Measurements from ENCODE around the gene STAT4.

Gene STAT4

GRCh38 chr2:191171286-191171685, 20.5 kb upstream of the STAT4 start:
- H3K9me3 ChIP-seq (replicated peaks; ENCODE audit: insufficient read depth, low read length), result no peaks in the 10 kb centered on the region
- TF ChIP-seq, protein P1, sequence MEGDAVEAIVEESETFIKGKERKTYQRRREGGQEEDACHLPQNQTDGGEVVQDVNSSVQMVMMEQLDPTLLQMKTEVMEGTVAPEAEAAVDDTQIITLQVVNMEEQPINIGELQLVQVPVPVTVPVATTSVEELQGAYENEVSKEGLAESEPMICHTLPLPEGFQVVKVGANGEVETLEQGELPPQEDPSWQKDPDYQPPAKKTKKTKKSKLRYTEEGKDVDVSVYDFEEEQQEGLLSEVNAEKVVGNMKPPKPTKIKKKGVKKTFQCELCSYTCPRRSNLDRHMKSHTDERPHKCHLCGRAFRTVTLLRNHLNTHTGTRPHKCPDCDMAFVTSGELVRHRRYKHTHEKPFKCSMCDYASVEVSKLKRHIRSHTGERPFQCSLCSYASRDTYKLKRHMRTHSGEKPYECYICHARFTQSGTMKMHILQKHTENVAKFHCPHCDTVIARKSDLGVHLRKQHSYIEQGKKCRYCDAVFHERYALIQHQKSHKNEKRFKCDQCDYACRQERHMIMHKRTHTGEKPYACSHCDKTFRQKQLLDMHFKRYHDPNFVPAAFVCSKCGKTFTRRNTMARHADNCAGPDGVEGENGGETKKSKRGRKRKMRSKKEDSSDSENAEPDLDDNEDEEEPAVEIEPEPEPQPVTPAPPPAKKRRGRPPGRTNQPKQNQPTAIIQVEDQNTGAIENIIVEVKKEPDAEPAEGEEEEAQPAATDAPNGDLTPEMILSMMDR (IDR thresholded peaks at IDR 0.05; ENCODE audit: low read length), result no peak
- TF ChIP-seq EZH2phosphoT487 (IDR thresholded peaks at IDR 0.05; ENCODE audit: low read length), result no peak
- TF ChIP-seq EZH2 (optimal IDR thresholded peaks at IDR 0.05; ENCODE audit: low read depth, low read length), result no peak
- H3K27ac ChIP-seq (ENCODE audit: low read length), result no peak overlapping the region
- no peak overlapping the region for H3K4me3 ChIP-seq (ENCODE audit: low read length)
- H3K9ac ChIP-seq (ENCODE audit: low read length), result no peak overlapping the region
- H2AFZ ChIP-seq (ENCODE audit: low read length), result no peak overlapping the region
- no peaks in the 10 kb centered on the region for H3K79me2 ChIP-seq (ENCODE audit: low read length)
- no peak for DNase-seq
- H4K20me1 ChIP-seq (ENCODE audit: insufficient read depth, low read length), result no peaks in the 10 kb centered on the region
- H3K9me2 ChIP-seq (replicated peaks; ENCODE audit: insufficient read depth, low read length), result no peaks in the 10 kb centered on the region
- H3F3A ChIP-seq (ENCODE audit: insufficient read depth, low read length), result no peaks in the 10 kb centered on the region
- no peaks in the 10 kb centered on the region for H3K27me3 ChIP-seq (replicated peaks; ENCODE audit: insufficient read depth, low read length)
- 0 out of 2 replicates have a peak, but pooled peaks cover 4% of the 10 kb centered on the region for H3K4me1 ChIP-seq (ENCODE audit: low read length)
- no peaks in the 10 kb centered on the region for H3K36me3 ChIP-seq (replicated peaks; ENCODE audit: insufficient read depth, low read length)
- H3K4me2 ChIP-seq (ENCODE audit: low read depth, low read length), result no peak overlapping the region

DNA sequence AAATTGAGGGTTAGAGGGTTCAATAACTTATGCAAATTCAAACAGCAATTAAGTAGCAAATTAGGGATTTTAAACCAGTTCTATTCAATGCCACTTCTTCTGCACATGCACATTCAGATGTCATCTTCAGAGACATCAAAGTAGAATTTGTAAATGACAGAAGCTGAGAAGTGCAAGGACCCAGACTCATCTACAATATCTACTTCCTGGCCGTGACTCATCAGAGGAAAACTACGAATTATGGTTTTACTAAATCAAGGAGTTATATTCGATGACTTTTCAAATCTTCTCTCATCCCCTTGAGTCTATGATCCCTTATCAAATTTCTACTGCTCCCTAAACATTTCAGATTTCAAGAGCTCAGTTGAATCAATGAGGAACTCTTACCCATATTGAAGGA, 20.0 kb upstream of the STAT4 start:
- no peak overlapping the region for H2AFZ ChIP-seq (ENCODE audit: low read length)
- no peaks in the 10 kb centered on the region for H3K79me2 ChIP-seq (ENCODE audit: low read length)
- no peaks in the 10 kb centered on the region for H3K9me2 ChIP-seq (replicated peaks; ENCODE audit: insufficient read depth, low read length)
- H3K36me3 ChIP-seq (replicated peaks; ENCODE audit: insufficient read depth, low read length), result no peaks in the 10 kb centered on the region
- H3K9ac ChIP-seq (ENCODE audit: low read length), result no peak overlapping the region
- H3K4me2 ChIP-seq (ENCODE audit: low read depth, low read length), result no peak overlapping the region
- DNase-seq, result no peak
- H3K27ac ChIP-seq (ENCODE audit: low read length), result no peak overlapping the region
- no peaks in the 10 kb centered on the region for H3F3A ChIP-seq (ENCODE audit: insufficient read depth, low read length)
- H4K20me1 ChIP-seq (ENCODE audit: insufficient read depth, low read length), result no peaks in the 10 kb centered on the region
- H3K9me3 ChIP-seq (replicated peaks; ENCODE audit: insufficient read depth, low read length), result no peaks in the 10 kb centered on the region
- TF ChIP-seq EZH2phosphoT487 (IDR thresholded peaks at IDR 0.05; ENCODE audit: low read length) (no peak), EZH2 (optimal IDR thresholded peaks at IDR 0.05; ENCODE audit: low read depth, low read length) (no peak)
- TF ChIP-seq, protein P1 (IDR thresholded peaks at IDR 0.05; ENCODE audit: low read length), result no peak
- H3K4me3 ChIP-seq (ENCODE audit: low read length), result no peak overlapping the region
- H3K4me1 ChIP-seq (ENCODE audit: low read length), result 0 out of 2 replicates have a peak, but pooled peaks cover under 1% of the 10 kb centered on the region
- H3K27me3 ChIP-seq (replicated peaks; ENCODE audit: insufficient read depth, low read length), result no peaks in the 10 kb centered on the region

DNA sequence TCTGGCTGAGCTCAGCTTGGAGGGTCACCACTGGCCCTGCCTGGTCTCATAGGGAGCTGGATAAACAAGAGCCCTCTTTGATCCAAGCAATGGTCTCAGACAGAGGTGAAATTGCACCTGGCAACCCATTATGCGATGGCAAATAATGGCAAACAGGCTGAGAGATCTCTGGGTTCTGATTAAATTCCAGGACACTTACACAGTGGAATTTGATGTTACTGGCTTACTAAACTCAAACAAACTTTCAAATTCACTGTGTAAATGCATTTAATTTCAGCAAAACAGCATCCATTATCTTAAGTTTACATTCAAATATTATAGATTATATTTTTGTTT, 19.5 kb upstream of the STAT4 start:
- TF ChIP-seq, protein P1 (IDR thresholded peaks at IDR 0.05; ENCODE audit: low read length), result no peak
- TF ChIP-seq EZH2 (optimal IDR thresholded peaks at IDR 0.05; ENCODE audit: low read depth, low read length), result no peak
- no peak for TF ChIP-seq EZH2phosphoT487 (IDR thresholded peaks at IDR 0.05; ENCODE audit: low read length)

More for the DNA sequence above, 19.5 kb upstream of the STAT4 start:
- no peaks in the 10 kb centered on the region for H3K79me2 ChIP-seq (ENCODE audit: low read length)
- H3K9ac ChIP-seq (ENCODE audit: low read length), result no peak overlapping the region
- H3K27ac ChIP-seq (ENCODE audit: low read length), result no peak overlapping the region
- H3K4me3 ChIP-seq (ENCODE audit: low read length), result no peak overlapping the region
- H3K27me3 ChIP-seq (replicated peaks; ENCODE audit: insufficient read depth, low read length), result no peaks in the 10 kb centered on the region
- H3K4me2 ChIP-seq (ENCODE audit: low read depth, low read length), result no peak overlapping the region
- no peaks in the 10 kb centered on the region for H3K36me3 ChIP-seq (replicated peaks; ENCODE audit: insufficient read depth, low read length)
- H2AFZ ChIP-seq (ENCODE audit: low read length), result no peak overlapping the region
- no peaks in the 10 kb centered on the region for H3K9me2 ChIP-seq (replicated peaks; ENCODE audit: insufficient read depth, low read length)
- H3K9me3 ChIP-seq (replicated peaks; ENCODE audit: insufficient read depth, low read length), result no peaks in the 10 kb centered on the region
- no peaks in the 10 kb centered on the region for H3F3A ChIP-seq (ENCODE audit: insufficient read depth, low read length)
- DNase-seq, result no peak
- no peaks in the 10 kb centered on the region for H4K20me1 ChIP-seq (ENCODE audit: insufficient read depth, low read length)
- H3K4me1 ChIP-seq (ENCODE audit: low read length), result no peaks in the 10 kb centered on the region

All from MM.1S (cell line).